T-helper 1 cell treated with Interleukin-12 subunit alpha and Interleukin-12 subunit beta and Interleukin-4 antibody, amounts not matched to agents 30 μg/mL and 1 μg/mL, for 36 hours (primary cell): ENCODE data around the gene FAM167B.

Experiments
- H3K27ac Mint-ChIP-seq: one replicate; pipeline ENCODE4 v1.8.0; 2021; ENCODE audit warnings: mild to moderate bottlenecking, mixed read lengths
- H3K27me3 Mint-ChIP-seq: one replicate; pipeline ENCODE4 v1.8.0; 2021; ENCODE audit warnings: low read depth, mixed read lengths
- H3K36me3 Mint-ChIP-seq: one replicate; pipeline ENCODE4 v1.8.0; 2021; ENCODE audit warnings: low read depth, mixed read lengths
- H3K4me1 Mint-ChIP-seq: one replicate; pipeline ENCODE4 v1.8.0; 2021; ENCODE audit warnings: low read depth, mixed read lengths
- H3K4me3 Mint-ChIP-seq: one replicate; pipeline ENCODE4 v1.8.0; 2021; ENCODE audit warnings: mild to moderate bottlenecking, moderate library complexity, mixed read lengths
- H3K9me3 Mint-ChIP-seq: one replicate; pipeline ENCODE4 v1.8.0; 2021; ENCODE audit warnings: mixed read lengths

FAM167B gene

DNA sequence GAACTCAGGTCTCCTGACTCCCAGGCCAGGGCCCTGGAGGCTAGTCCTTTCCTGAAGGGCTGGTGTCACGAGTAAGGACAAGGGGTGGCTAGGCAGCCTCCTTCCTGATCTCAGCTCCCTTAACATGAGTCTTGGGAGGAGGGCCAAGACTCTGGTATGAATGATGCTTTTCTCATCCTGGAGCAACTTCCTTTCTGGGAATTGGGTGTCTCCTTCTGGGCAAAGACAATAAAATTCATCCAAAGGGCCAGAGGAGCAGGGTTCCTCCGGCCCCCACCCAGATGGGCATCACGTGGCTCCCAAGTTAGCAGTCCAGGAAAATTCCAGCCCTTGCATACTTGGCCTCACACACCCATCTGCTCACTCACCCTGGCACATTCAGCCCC, at the start of gene FAM167B:
TSS of gene FAM167B (plus strand) at position 335 of the 386 bp plus-strand sequence. CDS start 200 bp downstream, outside the sequence.
- no peaks in the 10 kb centered on the region for H3K9me3 Mint-ChIP-seq
- peak within 1 kb of the TSS; percentile 97 for H3K27ac Mint-ChIP-seq
- H3K4me3 Mint-ChIP-seq = peak within 1 kb of the TSS; percentile 80
- H3K36me3 Mint-ChIP-seq = peaks cover 4% of the 10 kb centered on the region
- peaks cover 36% of the 10 kb centered on the region for H3K4me1 Mint-ChIP-seq
- H3K27me3 Mint-ChIP-seq = no peaks in the 10 kb centered on the region

DNA sequence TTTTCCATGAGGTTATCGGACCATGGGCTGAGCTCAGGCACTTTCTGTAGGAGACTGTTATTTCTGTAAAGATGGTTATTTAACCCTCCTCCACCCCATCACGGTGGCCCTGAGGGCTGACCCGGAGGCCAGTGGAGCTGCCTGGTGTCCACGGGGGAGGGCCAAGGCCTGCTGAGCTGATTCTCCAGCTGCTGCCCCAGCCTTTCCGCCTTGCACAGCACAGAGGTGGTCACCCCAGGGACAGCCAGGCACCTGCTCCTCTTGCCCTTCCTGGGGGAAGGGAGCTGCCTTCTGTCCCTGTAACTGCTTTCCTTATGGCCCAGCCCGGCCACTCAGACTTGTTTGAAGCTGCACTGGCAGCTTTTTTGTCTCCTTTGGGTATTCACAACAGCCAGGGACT, 49.2 kb upstream of the FAM167B start:
- Mint-ChIP-seq H3K27ac (no peak overlapping the region), H3K4me1 (peaks cover 64% of the 10 kb centered on the region), H3K4me3 (no peak overlapping the region), H3K9me3 (no peaks in the 10 kb centered on the region), H3K36me3 (peaks cover 48% of the 10 kb centered on the region), H3K27me3 (no peaks in the 10 kb centered on the region)

DNA sequence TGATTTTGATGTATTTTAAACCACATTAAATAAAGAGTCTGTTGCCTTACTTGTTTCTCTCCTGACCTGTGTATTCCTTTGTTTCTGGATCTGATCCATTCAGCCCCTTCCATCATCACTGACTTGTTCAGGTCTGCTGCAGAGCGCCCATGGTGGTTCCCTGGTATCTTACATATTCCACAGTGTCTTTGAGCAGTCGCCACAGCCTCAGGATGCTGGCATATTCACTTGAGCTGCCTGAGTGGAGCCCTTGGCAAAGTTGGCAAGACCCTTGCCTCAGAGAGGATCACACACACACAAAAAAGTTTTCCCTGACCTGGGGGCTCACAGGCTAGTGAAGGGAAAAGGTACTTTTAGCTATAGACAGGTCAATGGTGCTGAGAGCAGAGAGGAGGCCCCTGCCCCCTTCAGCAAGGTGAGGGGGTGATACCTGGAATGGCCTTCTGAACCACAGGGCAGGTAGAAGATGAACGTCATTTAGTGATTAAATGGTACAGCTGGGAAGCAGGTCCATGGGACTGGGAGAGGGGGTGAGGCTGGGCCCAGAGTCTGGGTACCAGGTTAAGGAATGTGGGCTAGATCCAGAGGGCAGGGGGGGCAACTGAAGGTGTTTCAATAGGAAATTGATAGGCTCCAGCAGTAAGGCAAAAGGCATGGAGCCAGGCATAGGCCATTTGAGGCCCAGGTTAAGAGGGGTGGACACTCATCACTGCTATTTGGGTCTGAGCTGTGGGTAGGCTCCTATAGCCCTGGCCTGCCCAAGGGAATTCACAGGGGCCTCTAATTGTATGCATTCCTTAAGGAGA, 48.6 kb upstream of the FAM167B start:
- H3K4me3 Mint-ChIP-seq = no peak overlapping the region
- H3K9me3 Mint-ChIP-seq = no peaks in the 10 kb centered on the region
- no peaks in the 10 kb centered on the region for H3K27me3 Mint-ChIP-seq
- peak overlapping the region; percentile 76 for H3K27ac Mint-ChIP-seq
- peaks cover 61% of the 10 kb centered on the region for H3K4me1 Mint-ChIP-seq
- peaks cover 43% of the 10 kb centered on the region for H3K36me3 Mint-ChIP-seq

DNA sequence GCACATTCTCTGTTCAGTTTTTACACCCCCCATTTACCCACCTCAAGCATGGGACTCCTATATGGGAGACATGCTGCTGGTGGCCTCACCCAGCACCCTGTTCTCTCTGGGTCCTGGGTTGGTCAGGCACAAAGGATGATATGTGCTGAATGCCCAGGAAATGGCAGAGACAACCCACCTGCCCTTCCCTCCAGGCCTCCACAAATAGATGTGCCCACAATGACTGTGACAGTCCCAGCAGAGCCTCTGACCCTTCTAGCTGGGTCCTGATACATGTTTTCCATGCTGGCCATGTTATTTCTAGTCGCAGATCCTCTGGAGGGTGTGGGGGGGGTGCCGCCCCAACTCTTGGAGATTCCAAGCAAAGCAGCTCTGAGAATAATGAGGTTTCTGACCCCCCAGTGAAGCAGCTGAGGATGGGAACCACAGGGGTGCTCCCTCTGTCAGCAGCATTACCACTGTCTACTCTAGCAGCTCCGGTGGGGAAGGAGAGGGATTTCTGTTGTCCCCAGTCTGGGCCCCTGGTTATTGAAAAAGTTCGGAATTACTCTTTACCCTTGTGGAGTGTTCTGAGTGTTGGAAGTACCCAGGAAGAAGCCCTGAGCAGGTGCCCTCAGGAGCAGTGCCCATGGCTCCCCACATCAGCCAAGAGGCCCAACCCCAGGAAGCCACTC, 47.8 kb upstream of the FAM167B start:
- peaks cover 38% of the 10 kb centered on the region for H3K36me3 Mint-ChIP-seq
- peaks cover 56% of the 10 kb centered on the region for H3K4me1 Mint-ChIP-seq
- no peak overlapping the region for H3K27ac Mint-ChIP-seq
- no peak overlapping the region for H3K4me3 Mint-ChIP-seq
- no peaks in the 10 kb centered on the region for H3K27me3 Mint-ChIP-seq
- no peaks in the 10 kb centered on the region for H3K9me3 Mint-ChIP-seq

DNA sequence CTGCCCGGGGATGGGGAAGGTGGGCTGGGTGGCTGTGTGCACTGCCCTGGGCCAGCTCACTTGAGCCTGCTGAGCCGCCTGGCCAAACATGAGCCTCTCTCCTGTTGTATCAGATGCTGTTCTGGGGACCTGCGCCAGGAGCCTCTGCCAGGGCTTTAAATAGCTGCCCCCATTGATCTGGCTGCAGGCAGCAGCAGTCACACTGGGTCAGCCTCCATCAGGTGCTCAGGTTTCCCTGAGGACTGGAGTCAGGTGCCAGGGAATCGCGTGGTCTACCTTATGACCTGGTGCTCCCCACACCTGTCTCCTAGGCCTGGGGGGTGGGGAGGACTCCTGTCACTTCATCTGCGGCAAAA, 47.3 kb upstream of the FAM167B start:
- Mint-ChIP-seq H3K9me3 (no peaks in the 10 kb centered on the region), H3K4me1 (peaks cover 55% of the 10 kb centered on the region), H3K27ac (no peak overlapping the region), H3K4me3 (peak overlapping the region; percentile 83), H3K27me3 (no peaks in the 10 kb centered on the region), H3K36me3 (peaks cover 33% of the 10 kb centered on the region)

DNA sequence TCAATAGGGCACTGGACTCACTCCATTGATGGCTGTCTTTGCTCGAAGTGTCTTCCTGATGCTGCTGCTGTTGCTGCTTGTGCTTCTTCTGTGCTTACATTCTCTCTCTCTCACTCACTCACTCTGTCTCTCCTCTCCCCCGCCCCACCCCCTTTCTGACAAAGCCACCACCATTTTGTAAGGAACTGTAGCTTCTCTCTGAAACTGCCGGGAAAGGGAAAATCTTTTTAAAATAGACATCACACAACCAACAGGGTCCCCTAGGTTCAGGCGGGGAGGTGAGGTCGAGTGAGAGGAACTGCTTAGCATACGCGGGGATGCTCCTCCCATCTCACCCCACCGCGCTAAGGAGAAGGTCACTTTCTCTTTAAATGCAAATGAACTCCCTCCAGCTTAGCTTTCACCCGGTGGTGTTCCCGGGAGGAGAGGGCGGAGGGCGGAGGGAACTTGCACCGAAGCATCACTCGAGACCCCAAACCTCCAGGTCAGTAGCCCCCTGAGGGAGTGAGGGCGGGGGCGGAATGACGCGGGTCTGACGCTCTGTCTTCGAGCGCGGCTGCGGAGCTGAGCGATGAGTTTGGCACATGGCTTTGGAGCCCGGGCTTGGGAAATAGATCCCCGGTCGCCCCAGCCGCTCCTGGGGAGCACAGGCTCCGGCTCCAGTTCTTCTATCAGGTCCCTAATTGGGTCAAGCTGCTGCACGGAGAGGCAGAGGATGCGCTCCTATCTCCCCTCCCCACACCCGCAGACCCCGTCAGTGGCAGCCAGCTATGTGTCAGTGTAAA, 46.6 kb upstream of the FAM167B start, which contains the start of gene CCDC28B:
TSS of gene CCDC28B (plus strand) at position 370 of the 785 bp plus-strand sequence. CDS start 1,341 bp downstream, outside the sequence.
- no peaks in the 10 kb centered on the region for H3K9me3 Mint-ChIP-seq
- peaks cover 25% of the 10 kb centered on the region for H3K36me3 Mint-ChIP-seq
- peak within 1 kb of the TSS; percentile 78 for H3K27ac Mint-ChIP-seq
- H3K4me3 Mint-ChIP-seq = peak within 1 kb of the TSS; percentile 83
- no peaks in the 10 kb centered on the region for H3K27me3 Mint-ChIP-seq
- H3K4me1 Mint-ChIP-seq = peaks cover 48% of the 10 kb centered on the region

DNA sequence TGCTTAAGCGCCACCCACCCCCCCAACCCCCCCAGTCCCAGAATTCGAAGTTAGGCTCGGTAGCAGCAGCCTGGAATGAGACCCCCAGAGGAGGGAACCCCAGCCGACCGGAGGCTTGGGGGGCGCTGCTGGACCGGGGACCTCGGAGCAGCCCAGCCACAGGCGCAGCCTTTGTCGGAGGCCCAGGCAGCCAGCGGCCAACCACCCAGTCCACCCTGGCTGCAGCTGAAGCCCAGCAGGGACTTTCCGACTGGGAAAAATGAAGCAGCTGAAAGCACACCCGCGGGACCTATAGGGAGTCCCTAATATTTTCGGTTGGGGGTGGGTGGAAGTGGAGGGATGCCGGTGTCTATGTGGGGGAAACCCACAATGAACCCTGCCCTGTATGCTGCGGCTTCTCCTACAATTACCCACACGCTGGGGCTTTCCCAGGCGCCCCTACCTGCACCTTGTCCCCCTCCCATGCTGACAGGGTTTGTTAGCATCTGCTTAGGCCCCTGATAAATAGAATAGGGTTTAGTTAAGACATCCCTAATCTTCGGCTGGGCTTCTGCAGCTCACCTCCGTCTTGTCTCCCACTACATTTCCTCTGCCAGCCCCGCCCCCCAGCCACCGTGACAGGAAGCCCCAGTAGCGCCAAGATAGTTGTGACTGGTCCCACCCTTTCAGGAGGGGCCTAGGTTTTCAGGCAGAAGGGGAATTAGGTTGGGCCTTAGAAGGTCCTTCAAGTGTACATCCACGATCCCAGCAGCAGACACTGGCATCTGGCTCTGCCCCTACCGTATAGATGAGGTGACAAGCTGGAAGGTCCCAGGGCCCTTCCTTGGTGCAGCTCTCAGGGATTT, 45.8 kb upstream of the FAM167B start:
- Mint-ChIP-seq H3K9me3 (no peaks in the 10 kb centered on the region), H3K4me3 (peak overlapping the region; percentile 83), H3K4me1 (peaks cover 45% of the 10 kb centered on the region), H3K27ac (peak overlapping the region; percentile 78), H3K36me3 (peaks cover 20% of the 10 kb centered on the region), H3K27me3 (no peaks in the 10 kb centered on the region)

DNA sequence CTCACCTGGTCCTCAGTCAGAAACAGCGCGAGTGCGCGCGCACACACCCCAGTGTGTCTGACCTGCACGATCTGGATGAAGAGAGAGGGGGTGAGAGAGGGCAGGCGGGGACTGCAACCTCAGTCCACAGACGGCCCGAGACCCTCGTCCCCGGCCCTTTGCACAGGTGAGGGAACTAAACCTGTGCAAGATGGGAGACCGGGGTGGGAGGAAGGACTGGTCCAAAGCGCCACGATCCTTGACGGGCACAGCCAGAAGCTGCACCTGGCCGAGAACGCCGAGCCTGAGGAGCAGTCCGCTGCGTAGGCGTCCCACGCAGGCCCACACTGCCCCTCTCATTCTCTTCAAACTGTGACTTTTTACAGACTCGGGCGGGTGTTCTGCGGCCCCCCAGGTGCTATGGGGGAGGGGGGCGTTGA, 42.1 kb upstream of the FAM167B start:
- Mint-ChIP-seq H3K4me3 (peak overlapping the region; percentile 83), H3K27ac (peak overlapping the region; percentile 31), H3K4me1 (peaks cover 31% of the 10 kb centered on the region), H3K27me3 (no peaks in the 10 kb centered on the region), H3K9me3 (no peaks in the 10 kb centered on the region), H3K36me3 (peaks cover 2% of the 10 kb centered on the region)

DNA sequence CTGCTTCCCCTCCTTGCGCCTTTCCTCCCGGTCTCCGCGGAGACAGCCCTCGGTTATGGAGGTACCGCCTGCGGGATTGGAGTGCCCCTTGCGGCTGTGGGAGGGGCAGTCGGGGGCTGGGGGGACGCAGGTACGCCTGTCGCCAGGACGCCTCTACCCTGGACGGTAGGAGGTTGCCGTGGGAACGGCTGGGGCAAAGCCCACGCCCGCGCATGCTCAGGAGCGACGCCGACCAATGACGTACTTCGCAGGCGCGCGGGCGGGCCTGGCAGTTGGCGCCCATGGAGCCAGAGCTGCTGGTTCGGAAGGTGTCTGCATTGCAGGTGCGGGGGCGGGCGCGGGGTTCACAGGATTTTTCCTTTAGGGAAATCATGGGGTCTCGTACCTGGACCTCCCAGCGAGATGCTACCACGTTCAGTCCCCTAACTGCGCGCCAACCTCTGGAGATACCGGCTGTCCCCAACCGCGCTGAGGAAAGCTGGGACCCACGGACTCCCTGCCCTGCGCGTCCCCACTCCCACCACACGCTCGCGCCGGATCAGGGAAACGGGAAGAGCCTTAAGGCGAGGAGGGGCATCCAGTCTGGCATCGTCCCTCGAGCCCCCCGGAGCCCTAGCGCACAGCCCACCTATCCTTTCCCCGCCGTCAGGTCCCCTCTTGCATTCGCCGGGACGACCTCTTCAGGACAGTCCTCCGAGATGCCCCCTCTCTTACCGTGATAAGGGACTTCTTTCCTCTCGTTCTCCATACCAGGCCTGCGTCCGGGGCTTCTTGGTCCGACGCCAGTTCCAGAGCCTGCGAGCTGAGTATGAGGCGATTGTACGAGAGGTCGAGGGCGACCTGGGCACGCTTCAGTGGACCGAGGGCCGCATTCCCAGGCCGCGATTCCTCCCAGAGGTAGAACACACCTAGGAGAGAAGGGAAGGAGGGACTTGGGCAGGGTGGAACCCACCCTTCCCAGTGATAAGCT, 41.3 kb upstream of the FAM167B start, which contains the start of gene IQCC:
TSS of gene IQCC (plus strand) at position 271 of the 970 bp plus-strand sequence. CDS start at position 282, 11 bp downstream.
- Mint-ChIP-seq H3K4me3 (peak within 1 kb of the TSS; percentile 83), H3K27ac (peak within 1 kb of the TSS; percentile 80), H3K4me1 (peaks cover 26% of the 10 kb centered on the region), H3K9me3 (no peaks in the 10 kb centered on the region), H3K36me3 (peaks cover 2% of the 10 kb centered on the region), H3K27me3 (no peaks in the 10 kb centered on the region)

DNA sequence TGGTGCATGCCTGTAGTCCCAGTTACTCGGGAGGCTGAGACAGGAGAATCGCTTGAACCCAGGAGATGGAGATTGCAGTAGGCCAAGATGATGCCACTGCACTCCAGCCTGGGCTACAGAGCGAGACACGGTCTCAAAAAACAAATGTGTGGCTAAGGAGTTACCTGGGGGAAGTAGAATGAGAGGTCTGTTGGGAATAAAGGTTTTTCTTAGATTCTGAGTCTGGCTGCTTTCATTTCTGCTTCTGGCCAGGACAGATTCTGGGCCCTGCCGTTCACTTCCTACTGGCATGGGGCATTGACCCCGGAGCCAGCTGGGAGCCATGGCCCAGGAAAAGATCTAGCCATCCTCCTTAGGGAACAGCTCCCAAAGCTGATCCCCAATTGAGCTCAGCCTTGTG, 38.6 kb upstream of the FAM167B start:
- H3K27ac Mint-ChIP-seq = no peak overlapping the region
- no peaks in the 10 kb centered on the region for H3K9me3 Mint-ChIP-seq
- no peaks in the 10 kb centered on the region for H3K27me3 Mint-ChIP-seq
- H3K36me3 Mint-ChIP-seq = peaks cover 2% of the 10 kb centered on the region
- H3K4me1 Mint-ChIP-seq = peaks cover 11% of the 10 kb centered on the region
- H3K4me3 Mint-ChIP-seq = no peak overlapping the region

DNA sequence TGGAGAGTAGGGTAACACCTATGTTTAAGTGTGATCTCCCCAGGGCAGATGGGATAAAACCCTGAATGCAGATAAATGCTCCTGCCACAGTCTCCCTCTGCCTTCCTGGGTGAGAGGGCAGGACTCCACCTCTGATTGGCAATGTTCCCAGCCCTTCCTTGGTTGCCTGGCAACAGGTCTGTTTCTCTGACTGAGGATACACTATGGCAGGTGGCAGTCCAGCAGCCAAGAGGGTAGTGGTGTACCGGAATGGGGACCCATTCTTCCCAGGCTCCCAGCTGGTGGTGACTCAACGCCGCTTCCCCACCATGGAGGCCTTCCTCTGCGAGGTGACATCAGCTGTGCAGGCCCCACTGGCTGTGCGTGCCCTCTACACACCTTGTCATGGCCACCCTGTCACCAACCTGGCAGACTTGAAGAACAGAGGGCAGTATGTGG, 38.1 kb upstream of the FAM167B start, which contains the start of gene DCDC2B:
TSS of gene DCDC2B (plus strand) at position 199 of the 438 bp plus-strand sequence. CDS start at position 204, 5 bp downstream.
- no peak within 1 kb of the TSS for H3K27ac Mint-ChIP-seq
- peaks cover 2% of the 10 kb centered on the region for H3K36me3 Mint-ChIP-seq
- no peak within 1 kb of the TSS for H3K4me3 Mint-ChIP-seq
- H3K4me1 Mint-ChIP-seq = peaks cover 11% of the 10 kb centered on the region
- H3K27me3 Mint-ChIP-seq = no peaks in the 10 kb centered on the region
- H3K9me3 Mint-ChIP-seq = no peaks in the 10 kb centered on the region

DNA sequence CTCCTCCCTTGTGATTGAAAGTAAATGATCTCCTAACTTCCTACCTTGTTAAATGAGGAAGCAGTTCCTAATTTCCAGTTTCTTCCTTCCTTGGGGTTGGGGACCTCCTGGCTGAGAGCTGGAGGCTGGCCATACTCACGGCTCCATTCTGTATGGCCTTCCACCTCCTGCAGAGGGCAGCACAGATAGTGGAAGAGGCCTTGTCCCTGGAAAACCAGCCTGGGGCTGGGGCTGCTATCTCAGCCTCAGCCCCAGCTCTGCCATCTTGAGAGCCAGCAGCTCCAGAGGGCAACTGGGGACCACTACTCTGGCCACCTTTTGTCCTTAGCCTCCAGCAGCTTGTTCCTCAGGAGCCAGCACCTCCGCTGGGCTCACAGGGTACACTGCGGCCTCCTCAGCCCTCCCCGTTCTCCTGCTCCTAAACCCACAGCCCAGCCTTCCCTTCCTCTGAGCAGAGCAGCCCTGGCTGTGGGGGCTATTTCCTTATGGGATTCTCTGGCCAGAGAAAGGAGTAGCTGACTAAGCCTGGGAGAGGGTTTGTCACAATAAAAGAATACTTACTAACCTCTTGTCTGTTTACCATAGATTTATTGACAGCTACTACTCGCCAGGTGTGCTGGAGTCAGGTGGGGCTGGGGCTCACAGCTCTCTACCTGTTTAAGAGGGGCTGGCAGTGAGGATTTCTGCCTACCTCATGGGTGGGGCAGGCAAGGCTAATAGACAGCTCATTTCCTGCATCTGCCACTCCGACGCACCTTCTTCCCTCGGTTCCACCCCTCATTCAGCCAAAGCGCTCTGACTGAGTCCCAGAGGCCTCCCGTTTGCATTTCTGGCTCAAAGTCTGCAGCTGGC, 31.2 kb upstream of the FAM167B start:
- H3K27me3 Mint-ChIP-seq = no peaks in the 10 kb centered on the region
- H3K4me1 Mint-ChIP-seq = peaks cover 13% of the 10 kb centered on the region
- no peak overlapping the region for H3K4me3 Mint-ChIP-seq
- peak overlapping the region; percentile 67 for H3K27ac Mint-ChIP-seq
- H3K9me3 Mint-ChIP-seq = no peaks in the 10 kb centered on the region
- H3K36me3 Mint-ChIP-seq = peaks cover 6% of the 10 kb centered on the region
